PC-3 (cell line): ENCODE results near the gene POU3F3.

Source experiments
- CTCF ChIP-seq: fragments of 300-600 bp; sonication (generic); conservative IDR thresholded peaks from 2 replicates; pipeline ENCODE4 v1.5.1; 2017; ENCODE audit warnings: antibody characterized with exemption, low read depth, mild to moderate bottlenecking, low read length
- EZH2phosphoT487 ChIP-seq: fragments of 300-600 bp; sonication (generic); IDR thresholded peaks from 2 replicates; pipeline ENCODE4 v1.6.1; 2018; ENCODE audit warnings: mild to moderate bottlenecking, antibody characterized with exemption, low read length, borderline replicate concordance

- no peak for TF ChIP-seq CTCF
- TF ChIP-seq EZH2phosphoT487: no peak
These were observed 33.8 kb upstream of the POU3F3 start for GRCh38 chr2:104820126-104820525.
